Middle frontal gyrus (tissue), 1 donor: ENCODE data around the gene TSPAN18.

Source experiments
- DNase-seq: peaks from one replicate; pipeline ENCODE4 v3.0.0-alpha.2; 2015; ENCODE audit warnings: low spot score; ENCODE audit errors: extremely low spot score

Gene TSPAN18

GRCh38 chr11:44759743-44760476 is 33.1 kb downstream of the TSPAN18 start:
- no peak for DNase-seq

DNA sequence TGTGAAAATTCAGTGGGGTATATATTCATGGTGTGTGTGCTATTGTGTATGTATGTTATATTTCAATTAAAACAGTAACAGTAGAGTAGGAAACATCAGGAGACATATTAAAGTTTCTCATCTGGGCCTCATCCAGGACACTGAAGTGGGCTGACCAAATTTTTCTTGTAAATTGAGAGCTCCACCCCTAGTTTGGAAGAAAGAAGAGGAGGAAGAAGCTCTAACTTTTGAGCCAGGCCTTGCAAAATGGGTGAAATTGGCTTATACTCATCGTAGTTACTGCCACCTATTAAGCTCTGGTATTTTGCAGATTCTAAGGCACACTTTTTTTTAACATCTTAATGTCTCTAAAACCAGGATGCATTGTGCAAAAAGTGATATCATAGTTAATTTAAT is 33.7 kb downstream of the TSPAN18 start:
- DNase-seq, result no peak

- DNase-seq, result no peak
Measured at GRCh38 chr11:44760917-44761550, 34.3 kb downstream of the TSPAN18 start.

DNA sequence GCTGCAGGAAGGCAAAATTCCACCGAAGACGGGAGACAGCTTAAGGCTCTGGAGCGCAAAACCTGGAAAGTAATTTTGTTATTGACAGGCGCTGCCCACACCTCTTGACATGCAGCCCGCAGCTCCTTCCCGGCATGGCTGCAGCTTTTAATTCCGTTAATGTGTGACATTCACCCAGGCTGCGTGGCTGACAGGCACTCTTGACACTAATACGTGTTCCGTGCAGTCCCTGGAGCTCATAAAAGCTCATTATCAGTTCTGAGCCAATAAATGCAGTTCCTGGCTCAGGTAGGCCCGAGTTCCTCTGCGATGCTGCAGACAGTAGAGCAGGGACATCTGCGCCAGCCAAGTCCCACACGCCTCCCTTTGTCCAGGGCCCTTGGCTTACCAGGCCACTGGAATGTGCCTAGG is 34.8 kb downstream of the TSPAN18 start:
- no peak for DNase-seq

- DNase-seq, result no peak
Measured at GRCh38 chr11:44763121-44763820, 36.5 kb downstream of the TSPAN18 start.

- no peak for DNase-seq
Measured at GRCh38 chr11:44764583-44764982, 37.8 kb downstream of the TSPAN18 start.

- no peak for DNase-seq
Measured at GRCh38 chr11:44765026-44765595, 38.3 kb downstream of the TSPAN18 start.

- DNase-seq, result no peak
Measured at GRCh38 chr11:44765676-44766075, 38.9 kb downstream of the TSPAN18 start.

DNA sequence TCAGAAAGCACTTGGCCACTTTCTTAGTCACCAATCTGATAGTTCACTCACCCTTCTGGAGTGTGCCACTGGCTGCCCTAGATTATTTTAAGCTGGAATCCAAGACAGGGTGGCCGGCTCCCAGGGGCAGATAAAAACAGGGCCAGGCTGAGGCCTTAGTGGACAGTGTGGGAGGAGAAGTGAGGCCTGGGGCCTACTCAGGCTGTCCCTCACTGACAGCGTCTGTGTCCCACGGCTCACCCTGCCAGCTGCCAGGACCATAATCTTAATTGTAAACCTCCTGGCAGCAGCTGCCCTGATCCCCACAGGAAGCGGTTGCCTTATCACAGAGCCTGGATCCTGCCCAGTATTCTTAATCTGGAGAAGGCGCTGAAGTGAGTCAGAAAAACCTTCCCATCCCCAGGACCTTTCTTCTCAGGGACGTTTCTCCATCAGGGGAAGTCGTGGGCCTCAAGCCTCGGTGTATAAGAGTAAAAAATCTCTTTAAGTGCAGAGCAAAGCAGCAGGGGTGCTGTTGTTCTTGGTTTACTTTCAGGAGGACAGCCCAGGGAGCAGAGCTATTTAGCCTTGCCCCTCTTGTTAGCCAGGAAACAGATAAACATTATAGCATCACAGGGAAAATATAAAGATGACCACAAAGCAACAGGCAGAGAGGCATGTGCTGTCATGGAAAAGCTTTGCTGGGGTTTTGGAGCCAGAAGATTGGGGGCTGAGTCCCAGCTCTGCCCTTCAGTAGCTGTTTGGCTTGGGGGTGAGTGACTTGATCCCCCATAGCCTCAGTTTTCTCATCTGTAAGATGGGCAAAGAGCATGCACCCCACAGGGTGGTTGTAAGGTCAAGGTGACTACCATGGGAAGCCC is 39.6 kb downstream of the TSPAN18 start:
- DNase-seq, result no peak

- no peak for DNase-seq
Measured at GRCh38 chr11:44766972-44767278, 40.2 kb downstream of the TSPAN18 start.

GRCh38 chr11:44767421-44767820 is 40.7 kb downstream of the TSPAN18 start:
- DNase-seq, result no peak

GRCh38 chr11:44770401-44770800 is 43.6 kb downstream of the TSPAN18 start:
- DNase-seq, result no peak

- no peak for DNase-seq
Measured at GRCh38 chr11:44771252-44771734, 44.5 kb downstream of the TSPAN18 start.

GRCh38 chr11:44771841-44772240 is 45.1 kb downstream of the TSPAN18 start:
- no peak for DNase-seq

- DNase-seq, result no peak
Measured at GRCh38 chr11:44773351-44773965, 46.7 kb downstream of the TSPAN18 start.

DNA sequence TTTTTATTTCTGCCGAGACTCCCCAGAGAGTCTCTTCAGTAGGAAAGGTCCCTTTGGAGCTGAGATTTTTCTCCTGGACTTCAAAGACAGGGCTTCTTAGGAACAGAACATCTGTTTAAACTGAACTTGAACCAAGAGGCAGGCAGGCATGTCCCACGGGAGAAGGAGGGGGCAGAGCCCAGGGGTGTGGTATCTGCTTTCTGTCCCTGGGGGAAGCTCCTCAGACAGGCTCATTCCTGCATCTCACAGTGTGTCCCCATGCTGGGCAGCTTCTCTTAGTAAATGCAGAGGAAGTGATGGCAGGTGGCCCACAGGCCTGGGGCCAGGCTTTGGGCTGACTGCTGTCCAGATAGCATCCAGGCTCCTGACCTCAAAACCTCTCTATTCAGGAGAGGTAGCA is 47.3 kb downstream of the TSPAN18 start:
- no peak for DNase-seq

DNA sequence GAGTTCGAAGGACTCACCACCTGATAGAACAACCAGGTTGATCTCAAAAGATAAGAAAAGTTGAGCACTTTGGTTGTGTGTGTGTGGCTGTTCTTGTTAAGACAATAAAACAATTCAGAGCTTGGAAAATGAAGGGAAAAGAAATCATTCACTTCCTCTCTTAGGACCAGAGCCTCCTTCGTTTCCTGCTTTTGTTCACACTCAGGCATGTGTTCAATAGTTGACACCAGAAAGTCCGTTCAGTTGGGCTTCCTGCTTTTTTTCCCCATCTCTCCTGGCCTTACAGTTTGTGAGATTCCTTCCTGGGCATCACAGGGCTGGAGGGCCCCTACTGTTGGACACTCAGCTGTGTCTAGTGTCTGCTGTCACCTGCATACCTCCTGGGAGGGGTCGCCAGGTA is 48.0 kb downstream of the TSPAN18 start:
- no peak for DNase-seq

- no peak for DNase-seq
Measured at GRCh38 chr11:44775366-44775984, 48.7 kb downstream of the TSPAN18 start.

GRCh38 chr11:44775985-44776446 is 49.3 kb downstream of the TSPAN18 start:
- DNase-seq, result no peak

DNA sequence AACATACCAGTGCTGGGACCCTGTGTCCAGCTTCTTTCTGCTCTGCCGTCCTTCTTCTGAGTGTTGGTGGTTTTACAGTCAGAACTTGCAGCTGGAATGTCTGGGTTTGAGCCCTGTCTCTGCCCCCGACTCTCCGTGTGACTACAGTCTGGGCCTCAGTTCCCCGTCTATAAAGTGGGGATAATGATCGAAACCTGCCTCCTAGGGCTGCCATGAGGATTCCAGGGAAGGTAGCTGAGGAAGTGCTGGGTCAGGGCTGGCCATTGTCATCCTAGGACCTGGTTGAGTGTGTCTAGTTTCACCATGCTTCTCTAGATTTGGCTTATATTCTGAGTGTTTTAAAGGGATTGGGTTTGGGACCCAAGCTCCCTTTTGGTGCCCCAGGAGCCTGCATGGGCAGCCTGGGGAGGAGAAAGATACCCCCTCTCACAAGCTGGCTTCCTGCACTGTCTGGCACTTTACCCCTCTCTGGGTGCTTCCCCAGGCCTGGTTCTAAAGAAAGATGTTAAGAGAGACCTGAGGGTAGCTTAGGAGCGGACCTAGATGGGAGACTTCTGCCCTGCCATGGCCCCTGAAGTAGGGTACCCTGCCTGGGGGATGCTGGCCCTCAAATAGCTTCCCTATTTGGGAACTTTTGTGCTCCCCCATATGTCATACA is 49.9 kb downstream of the TSPAN18 start:
- no peak for DNase-seq
